Hepatocyte (in vitro differentiated cells): ENCODE results near the gene BIN1.

ENCODE experiments used
- EZH2 ChIP-seq: fragments of 200-600 bp; sonication (generic); IDR thresholded peaks from 2 replicates; pipeline ENCODE4 v1.6.1; 2016; ENCODE audit warnings: antibody characterized with exemption, mild to moderate bottlenecking, borderline replicate concordance
- EZH2phosphoT487 ChIP-seq: fragments of 200-600 bp; sonication (generic); IDR thresholded peaks from one replicate; pipeline ENCODE4 v1.6.1; 2018; ENCODE audit warnings: antibody characterized with exemption, mild to moderate bottlenecking, low read depth, moderate library complexity; ENCODE audit not compliant: unreplicated experiment, severe bottlenecking

- TF ChIP-seq EZH2: no peak
- no peak for TF ChIP-seq EZH2phosphoT487
These were observed 40.0 kb upstream of the BIN1 start for GRCh38 chr2:127146820-127147502.
